ENCODE data around the gene AHI1. TPM values are rescaled to one million over a fixed set of nuclear protein-coding genes. Genes with fewer than 3 reads are reported as not detected.

AHI1 gene
- total RNA-seq, 2 donors from 2014 or later = 16.4 to 49.6 TPM

DNA sequence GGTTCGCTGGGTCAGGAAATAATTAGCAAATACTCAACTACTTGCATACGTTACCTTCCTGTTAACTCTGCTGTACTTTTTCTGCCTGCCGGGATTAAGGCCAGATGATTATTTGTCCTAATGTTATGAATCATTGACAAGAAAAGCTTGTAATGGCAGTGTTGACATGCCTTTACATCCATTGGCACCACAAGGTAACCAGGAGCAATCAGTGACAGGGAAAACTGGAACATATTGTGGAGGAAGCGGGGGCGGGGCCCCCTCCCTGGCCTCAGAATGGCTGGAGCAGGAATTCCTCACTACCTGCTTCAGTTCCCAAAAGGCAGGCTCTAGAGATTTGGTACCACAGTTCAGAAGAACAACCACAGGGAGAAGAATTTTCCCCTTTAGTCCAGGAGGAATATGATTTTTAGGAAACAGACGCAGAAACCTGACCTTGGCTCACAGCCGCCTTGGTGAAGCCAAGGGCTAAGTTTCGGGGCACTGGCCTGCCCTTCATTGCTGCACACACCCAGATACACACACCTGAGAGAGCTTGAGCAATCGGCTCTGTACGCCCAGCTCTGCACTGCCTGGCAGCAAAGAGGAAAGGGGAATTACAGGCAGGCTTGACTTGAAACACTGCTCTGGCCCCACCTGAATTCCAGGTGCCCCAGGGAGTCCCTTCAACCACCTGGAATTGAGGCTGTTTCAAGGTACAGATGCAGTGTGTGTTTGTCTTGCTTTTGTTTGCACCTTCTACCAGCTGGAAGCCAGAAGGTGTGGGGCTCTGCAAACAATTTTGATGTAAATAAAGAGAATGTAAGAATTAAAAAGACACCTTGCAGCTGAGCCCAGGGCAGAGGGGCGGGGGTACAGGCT lies 226.6 kb downstream of the AHI1 start:
- H3K4me1 Mint-ChIP-seq (ENCODE audit: low read depth in 2 of 2) = peaks cover 0 to 4% of the 10 kb centered on the region in 2 donors
- ATAC-seq = no peak
- H3K27ac Mint-ChIP-seq = no peak overlapping the region
- DNase-seq (ENCODE audit: low spot score) = no peak
- peaks cover 4 to 16% of the 10 kb centered on the region in 2 donors for H3K27me3 Mint-ChIP-seq
- no peak overlapping the region for H3K4me3 Mint-ChIP-seq
- no peaks in the 10 kb centered on the region for H3K9me3 Mint-ChIP-seq
- no peaks in the 10 kb centered on the region for H3K36me3 Mint-ChIP-seq

DNA sequence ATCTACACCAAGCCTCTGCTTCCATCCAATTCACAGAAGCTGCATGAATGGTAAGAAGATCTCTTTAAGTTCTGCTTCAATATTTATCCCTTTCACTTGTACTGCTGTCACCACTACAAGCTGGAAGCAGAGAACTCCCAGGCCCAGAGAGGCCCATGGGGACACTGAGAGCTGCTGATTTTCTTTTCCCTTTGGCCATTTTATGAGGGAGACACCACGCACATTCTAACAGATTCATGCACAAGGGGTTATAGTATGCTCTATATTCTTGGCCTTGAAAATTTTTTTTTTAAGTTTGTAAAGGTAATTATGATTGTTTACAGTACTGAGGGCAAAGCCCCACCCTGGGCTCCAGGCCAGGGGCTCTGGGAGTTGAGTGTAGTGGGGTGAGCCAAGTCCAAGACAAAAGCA lies 228.1 kb downstream of the AHI1 start:
- H3K27ac Mint-ChIP-seq = no peak overlapping the region
- no peaks in the 10 kb centered on the region for H3K4me1 Mint-ChIP-seq (ENCODE audit: low read depth in 2 of 2)
- H3K4me3 Mint-ChIP-seq = no peak overlapping the region
- DNase-seq (ENCODE audit: low spot score) (no peak), ATAC-seq (no peak)
- H3K27me3 Mint-ChIP-seq = peaks cover 0 to 2% of the 10 kb centered on the region in 2 donors
- H3K9me3 Mint-ChIP-seq = no peaks in the 10 kb centered on the region
- H3K36me3 Mint-ChIP-seq = no peaks in the 10 kb centered on the region

GRCh38 chr6:135268740-135269139 lies 228.8 kb downstream of the AHI1 start:
- no peak for ATAC-seq
- H3K36me3 Mint-ChIP-seq = no peaks in the 10 kb centered on the region
- no peak overlapping the region for H3K4me3 Mint-ChIP-seq

DNA sequence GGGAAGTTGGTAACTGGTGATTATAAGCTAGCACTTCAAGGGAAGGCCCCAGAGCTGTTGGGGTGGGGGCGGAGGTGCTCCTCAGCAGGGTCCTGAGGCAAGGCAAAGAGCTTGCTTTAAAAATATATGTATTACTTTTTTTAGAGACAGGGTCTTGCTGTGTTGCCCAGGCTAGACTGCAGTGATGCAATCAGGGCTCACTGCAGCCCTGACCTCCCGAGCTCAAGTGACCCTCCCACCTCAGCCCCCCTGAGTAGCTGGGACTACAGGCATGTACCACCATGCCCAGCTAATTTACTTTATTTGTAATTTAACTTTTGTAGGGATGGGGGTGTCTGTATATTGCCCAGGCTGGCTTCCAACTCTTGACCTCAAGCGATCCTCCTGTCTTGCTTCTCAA lies 229.3 kb downstream of the AHI1 start:
- ATAC-seq (no peak), DNase-seq (ENCODE audit: low spot score) (no peak)
- no peak overlapping the region for H3K27ac Mint-ChIP-seq
- no peaks in the 10 kb centered on the region for H3K4me1 Mint-ChIP-seq (ENCODE audit: low read depth in 2 of 2)
- no peaks in the 10 kb centered on the region for H3K27me3 Mint-ChIP-seq
- no peaks in the 10 kb centered on the region for H3K9me3 Mint-ChIP-seq
- no peak overlapping the region for H3K4me3 Mint-ChIP-seq
- H3K36me3 Mint-ChIP-seq = no peaks in the 10 kb centered on the region

More at GRCh38 chr6:135268740-135269139, 228.8 kb downstream of the AHI1 start:
- no peak overlapping the region for H3K27ac Mint-ChIP-seq
- H3K4me1 Mint-ChIP-seq (ENCODE audit: low read depth in 2 of 2) = no peaks in the 10 kb centered on the region
- H3K9me3 Mint-ChIP-seq = no peaks in the 10 kb centered on the region
- H3K27me3 Mint-ChIP-seq = no peaks in the 10 kb centered on the region
- DNase-seq (ENCODE audit: low spot score) = no peak

GRCh38 chr6:135267085-135267484 lies 230.5 kb downstream of the AHI1 start:
- Mint-ChIP-seq H3K36me3 (no peaks in the 10 kb centered on the region), H3K27ac (no peak overlapping the region), H3K9me3 (no peaks in the 10 kb centered on the region), H3K4me1 (ENCODE audit: low read depth in 2 of 2) (no peaks in the 10 kb centered on the region), H3K27me3 (no peaks in the 10 kb centered on the region), H3K4me3 (no peak overlapping the region)
- ATAC-seq = no peak
- no peak for DNase-seq (ENCODE audit: low spot score)

DNA sequence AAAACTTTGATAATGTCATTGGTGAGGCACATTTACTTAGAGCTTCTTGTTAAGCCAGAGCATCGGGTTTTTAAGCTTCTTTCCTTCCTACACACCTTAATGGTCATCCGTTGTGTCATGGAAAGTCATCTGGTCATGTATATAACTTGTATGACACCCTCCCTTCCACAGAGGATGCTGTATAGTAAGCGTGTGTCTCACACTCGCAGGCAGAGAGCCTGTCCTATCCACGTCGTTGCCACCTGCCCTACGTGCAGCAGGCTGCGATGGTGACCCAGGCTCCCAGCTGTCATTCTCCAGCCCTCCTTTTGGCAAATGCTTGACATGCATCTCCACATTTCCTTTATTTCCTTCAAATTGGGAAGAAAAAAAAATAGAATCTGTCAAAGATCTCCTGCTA lies 230.9 kb downstream of the AHI1 start:
- H3K27ac Mint-ChIP-seq = no peak overlapping the region
- no peak overlapping the region for H3K4me3 Mint-ChIP-seq
- H3K36me3 Mint-ChIP-seq = no peaks in the 10 kb centered on the region
- H3K27me3 Mint-ChIP-seq = no peaks in the 10 kb centered on the region
- DNase-seq (ENCODE audit: low spot score) (no peak), ATAC-seq (no peak)
- H3K9me3 Mint-ChIP-seq = no peaks in the 10 kb centered on the region
- no peaks in the 10 kb centered on the region for H3K4me1 Mint-ChIP-seq (ENCODE audit: low read depth in 2 of 2)

- DNase-seq (ENCODE audit: low spot score) (no peak), ATAC-seq (no peak)
- no peaks in the 10 kb centered on the region for H3K36me3 Mint-ChIP-seq
- no peaks in the 10 kb centered on the region for H3K4me1 Mint-ChIP-seq (ENCODE audit: low read depth in 2 of 2)
- H3K27me3 Mint-ChIP-seq = peaks cover 0 to under 1% of the 10 kb centered on the region in 2 donors
- no peaks in the 10 kb centered on the region for H3K9me3 Mint-ChIP-seq
- H3K27ac Mint-ChIP-seq = no peak overlapping the region
- no peak overlapping the region for H3K4me3 Mint-ChIP-seq
These were observed 232.3 kb downstream of the AHI1 start for GRCh38 chr6:135265278-135265677.

GRCh38 chr6:135261872-135262725 lies 235.4 kb downstream of the AHI1 start:
- no peak overlapping the region for H3K27ac Mint-ChIP-seq
- ATAC-seq = no peak
- no peak overlapping the region for H3K4me3 Mint-ChIP-seq

DNA sequence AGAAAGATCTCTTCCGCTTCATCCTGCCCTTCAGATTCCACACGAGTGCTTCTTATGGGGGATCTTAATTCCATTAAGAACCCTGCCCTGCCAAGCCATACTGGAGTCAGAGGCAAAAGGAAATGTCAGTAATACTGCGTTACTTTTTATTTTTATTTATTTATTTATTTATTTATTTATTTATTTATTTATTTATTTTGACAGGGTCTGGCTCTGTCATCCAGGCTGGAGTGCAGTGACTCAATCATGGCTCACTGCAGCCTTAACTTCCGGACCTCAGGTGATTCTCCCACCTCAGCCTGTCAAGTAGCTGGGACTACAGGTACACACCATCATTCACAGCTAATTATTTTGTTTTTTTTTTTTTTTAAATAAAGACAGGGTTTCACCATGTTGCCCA lies 236.9 kb downstream of the AHI1 start:
- H3K9me3 Mint-ChIP-seq = no peaks in the 10 kb centered on the region
- ATAC-seq = no peak
- DNase-seq (ENCODE audit: low spot score) = no peak
- no peak overlapping the region for H3K4me3 Mint-ChIP-seq
- H3K27me3 Mint-ChIP-seq = peaks cover 10 to 12% of the 10 kb centered on the region in 2 donors
- H3K27ac Mint-ChIP-seq = no peak overlapping the region
- H3K4me1 Mint-ChIP-seq (ENCODE audit: low read depth in 2 of 2) = peaks cover 0 to 7% of the 10 kb centered on the region in 2 donors
- H3K36me3 Mint-ChIP-seq = no peaks in the 10 kb centered on the region

More at GRCh38 chr6:135261872-135262725, 235.4 kb downstream of the AHI1 start:
- no peak for DNase-seq (ENCODE audit: low spot score)
- H3K4me1 Mint-ChIP-seq (ENCODE audit: low read depth in 2 of 2) = peaks cover 0 to 7% of the 10 kb centered on the region in 2 donors
- peaks cover 7 to 12% of the 10 kb centered on the region in 2 donors for H3K27me3 Mint-ChIP-seq
- no peaks in the 10 kb centered on the region for H3K36me3 Mint-ChIP-seq
- H3K9me3 Mint-ChIP-seq = no peaks in the 10 kb centered on the region

GRCh38 chr6:135258970-135259369 lies 238.6 kb downstream of the AHI1 start:
- Mint-ChIP-seq H3K27me3 (peaks cover 10 to 12% of the 10 kb centered on the region in 2 donors), H3K4me3 (no peak overlapping the region), H3K27ac (no peak overlapping the region), H3K4me1 (ENCODE audit: low read depth in 2 of 2) (peaks cover 0 to 7% of the 10 kb centered on the region in 2 donors), H3K36me3 (no peaks in the 10 kb centered on the region), H3K9me3 (no peaks in the 10 kb centered on the region)
- DNase-seq (ENCODE audit: low spot score) (no peak), ATAC-seq (no peak)

DNA sequence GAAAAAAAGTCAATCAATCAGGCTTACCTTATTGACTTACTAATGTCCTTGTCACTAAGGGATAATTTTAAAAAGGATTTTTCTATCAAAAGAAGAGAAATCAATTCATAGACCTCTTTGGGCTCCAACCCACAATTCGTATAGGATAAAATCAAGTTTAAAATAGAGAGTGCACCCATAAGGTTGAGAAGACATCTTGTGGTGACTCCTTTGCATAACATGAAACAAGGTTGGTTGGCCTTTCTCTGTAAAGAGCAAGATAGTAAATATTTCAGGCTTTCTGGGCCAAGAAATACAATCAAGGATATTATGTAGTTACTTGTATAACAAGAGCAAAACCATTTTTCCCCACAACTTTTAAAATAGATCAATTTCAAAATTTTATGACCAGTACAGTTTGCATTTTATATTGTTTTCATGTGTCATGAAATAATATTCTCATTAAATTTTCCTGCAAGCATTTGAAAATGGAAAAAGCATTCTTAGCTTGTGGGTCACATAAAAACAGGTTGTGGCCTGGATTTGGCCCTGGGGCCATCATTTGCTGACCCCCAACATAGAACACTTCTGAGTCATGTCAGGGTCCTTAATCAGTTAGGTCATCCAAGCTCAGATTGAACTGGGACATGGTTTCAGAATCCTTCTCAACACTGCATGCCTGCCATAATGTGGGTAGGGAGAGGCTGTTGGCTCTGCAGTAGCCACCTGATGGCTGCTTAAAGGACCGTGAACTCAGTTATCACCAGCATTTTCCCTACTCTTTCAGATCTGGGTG lies 239.7 kb downstream of the AHI1 start:
- Mint-ChIP-seq H3K27ac (no peak overlapping the region), H3K4me1 (ENCODE audit: low read depth in 2 of 2) (peaks cover 0 to 7% of the 10 kb centered on the region in 2 donors), H3K36me3 (no peaks in the 10 kb centered on the region), H3K27me3 (peaks cover 10 to 12% of the 10 kb centered on the region in 2 donors), H3K9me3 (no peaks in the 10 kb centered on the region), H3K4me3 (no peak overlapping the region)
- ATAC-seq (no peak), DNase-seq (ENCODE audit: low spot score) (no peak)

- ATAC-seq (no peak), DNase-seq (ENCODE audit: low spot score) (no peak)
- Mint-ChIP-seq H3K9me3 (no peaks in the 10 kb centered on the region), H3K4me1 (ENCODE audit: low read depth in 2 of 2) (peaks cover 0 to 7% of the 10 kb centered on the region in 2 donors), H3K27me3 (peaks cover 10 to 12% of the 10 kb centered on the region in 2 donors), H3K27ac (no peak overlapping the region), H3K4me3 (no peak overlapping the region), H3K36me3 (no peaks in the 10 kb centered on the region)
These were observed 240.7 kb downstream of the AHI1 start for GRCh38 chr6:135256866-135257265.

- no peak for DNase-seq (ENCODE audit: low spot score)
- Mint-ChIP-seq H3K9me3 (no peaks in the 10 kb centered on the region), H3K4me3 (no peak overlapping the region), H3K4me1 (ENCODE audit: low read depth in 2 of 2) (peaks cover 0 to under 1% of the 10 kb centered on the region in 2 donors), H3K27ac (no peak overlapping the region), H3K27me3 (peaks cover 4 to 5% of the 10 kb centered on the region in 2 donors), H3K36me3 (no peaks in the 10 kb centered on the region)
- ATAC-seq = peak; percentile 25 to 41
These were observed 243.1 kb downstream of the AHI1 start for GRCh38 chr6:135254471-135254870.
